Body of pancreas (tissue), 4 donors: ENCODE results near the gene TBC1D4.

Source experiments
- POLR2A ChIP-seq, 3 donors: fragments of 450-650 bp; IDR thresholded peaks; one replicate each; pipeline ENCODE4 v1.6.1; 2016; ENCODE audit warnings: antibody characterized with exemption in 3 of 3, mild to moderate bottlenecking in 2 of 3
- TF ChIP-seq, protein P1 (sequence below), 7 experiments: fragments of 450-650 bp in 4 of 7; fragments of 200-600 bp in 3 of 7; sonication (generic) in 3 of 7; IDR thresholded peaks; one replicate each; pipeline ENCODE4 v1.5.1; 2016 to 2019; ENCODE audit warnings: antibody characterized with exemption in 7 of 7

DNA sequence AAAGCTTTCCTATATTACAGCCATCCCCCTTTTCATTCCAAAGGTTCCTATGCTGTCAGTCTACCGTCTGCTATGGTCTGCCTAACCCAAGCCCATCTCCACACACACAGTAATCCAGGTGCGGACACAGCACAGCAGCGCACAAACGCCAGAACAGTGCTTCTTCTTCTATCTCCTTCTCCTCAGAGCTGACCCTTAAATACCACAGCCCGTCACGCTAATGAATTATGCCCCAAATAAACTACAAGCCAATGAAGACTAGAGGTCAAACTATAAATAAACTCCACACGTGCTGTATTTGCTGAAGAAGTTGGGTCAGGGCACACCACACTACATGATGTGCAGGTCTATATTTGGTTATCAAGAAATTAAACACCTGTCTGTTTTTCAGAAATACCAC is 71.8 kb downstream of the TBC1D4 start:
- no peak for TF ChIP-seq POLR2A (IDR thresholded peaks at IDR 0.05)
- TF ChIP-seq, protein P1, sequence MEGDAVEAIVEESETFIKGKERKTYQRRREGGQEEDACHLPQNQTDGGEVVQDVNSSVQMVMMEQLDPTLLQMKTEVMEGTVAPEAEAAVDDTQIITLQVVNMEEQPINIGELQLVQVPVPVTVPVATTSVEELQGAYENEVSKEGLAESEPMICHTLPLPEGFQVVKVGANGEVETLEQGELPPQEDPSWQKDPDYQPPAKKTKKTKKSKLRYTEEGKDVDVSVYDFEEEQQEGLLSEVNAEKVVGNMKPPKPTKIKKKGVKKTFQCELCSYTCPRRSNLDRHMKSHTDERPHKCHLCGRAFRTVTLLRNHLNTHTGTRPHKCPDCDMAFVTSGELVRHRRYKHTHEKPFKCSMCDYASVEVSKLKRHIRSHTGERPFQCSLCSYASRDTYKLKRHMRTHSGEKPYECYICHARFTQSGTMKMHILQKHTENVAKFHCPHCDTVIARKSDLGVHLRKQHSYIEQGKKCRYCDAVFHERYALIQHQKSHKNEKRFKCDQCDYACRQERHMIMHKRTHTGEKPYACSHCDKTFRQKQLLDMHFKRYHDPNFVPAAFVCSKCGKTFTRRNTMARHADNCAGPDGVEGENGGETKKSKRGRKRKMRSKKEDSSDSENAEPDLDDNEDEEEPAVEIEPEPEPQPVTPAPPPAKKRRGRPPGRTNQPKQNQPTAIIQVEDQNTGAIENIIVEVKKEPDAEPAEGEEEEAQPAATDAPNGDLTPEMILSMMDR (IDR thresholded peaks at IDR 0.05): no peak
